HepG2 (cell line): ENCODE measurements around the gene SMTN. TPM values are rescaled to one million over a fixed set of nuclear protein-coding genes. Genes with fewer than 3 reads are reported as not detected.
A peak's percentile ranks its signal among the peaks of the same experiment; 100 is the strongest.

Experiments used
- ATAC-seq: fragments of 200-7000 bp; cut with Tn5 transposase; 3 replicates; pipeline ENCODE4 v1.9.1; 2020; ENCODE audit warnings: mild to moderate bottlenecking, moderate library complexity
- BruUV-seq: library from RNA; stranded (reverse); fragments of 400-500 nt; replicated peaks from 2 replicates; lab custom pipeline; 2021; lab: Mats Ljungman, UMichigan
- CTCF ChIA-PET: fragments of 300-600 bp; formaldehyde crosslinking; extraction: SDS; loops from one replicate; lab custom pipeline; 2021; ENCODE audit warnings: low total read pairs, inconsistent platforms, low intra/inter-chr PET ratio; lab: Yijun Ruan, JAX
- POLR2A ChIA-PET: fragments of 350-600 bp; sonication (Branson Sonifier 250); formaldehyde crosslinking; loops from one replicate; lab custom pipeline; 2020; ENCODE audit warnings: antibody characterized with exemption, inconsistent platforms; lab: Yijun Ruan, JAX
- DNase-seq: peaks from one replicate; pipeline ENCODE4 v3.0.0-alpha.2; 2015; ENCODE audit warnings: low spot score
- FAIRE-seq: peaks from 3 replicates; lab custom pipeline; 2011; peaks lifted over from hg19 to GRCh38; lab: Jason Lieb, UNC
- H2AFZ ChIP-seq: one replicate; pipeline ENCODE4 v1.6.1; 2011; ENCODE audit warnings: low read length, inconsistent platforms
- H3K27ac ChIP-seq: fragments of 300-600 bp; 3 replicates; pipeline ENCODE4 v1.8.0; 2011; ENCODE audit warnings: mixed run types, mild to moderate bottlenecking, mixed read lengths, low read length, inconsistent platforms; ENCODE audit not compliant: insufficient read depth; ENCODE audit errors: extremely low read length
- H3K27me3 ChIP-seq, 2 experiments: fragments of 200-600 bp in 1 of 2; 2 replicates in 1 of 2; 3 replicates in 1 of 2; pipeline versions ENCODE4 v1.6.0 to v1.8.0; 2011; ENCODE audit warnings: low read length in 2 of 2, mild to moderate bottlenecking in 2 of 2, moderate library complexity in 2 of 2, inconsistent platforms in 1 of 2; ENCODE audit not compliant: insufficient read depth in 2 of 2, control insufficient read depth in 1 of 2
- H3K36me3 ChIP-seq, 2 experiments: fragments of 200-600 bp in 1 of 2; replicated peaks in 1 of 2; 2 replicates in 1 of 2; 3 replicates in 1 of 2; pipeline versions ENCODE4 v1.5.1 to v1.8.0; 2011; ENCODE audit warnings: low read length in 2 of 2, inconsistent platforms in 1 of 2; ENCODE audit not compliant: insufficient read depth in 2 of 2, control insufficient read depth in 1 of 2
- H3K4me1 ChIP-seq: 2 replicates; pipeline ENCODE4 v1.5.1; 2012; ENCODE audit warnings: low read length, inconsistent platforms; ENCODE audit not compliant: insufficient read depth
- H3K4me2 ChIP-seq: 2 replicates; pipeline ENCODE4 v1.6.0; 2011; ENCODE audit warnings: low read depth, low read length, inconsistent platforms
- H3K4me3 ChIP-seq, 3 experiments: fragments of 200-600 bp in 1 of 3; sonication (generic), shearing (Covaris generic) in 1 of 3; replicated peaks in 1 of 3; 2 replicates each; pipeline ENCODE4 v1.5.1; 2011 to 2016; ENCODE audit warnings: low read length in 3 of 3, inconsistent platforms in 2 of 3, low read depth in 2 of 3, mild to moderate bottlenecking in 2 of 3, control low read depth in 1 of 3, mixed read lengths in 1 of 3; ENCODE audit not compliant: insufficient read depth in 1 of 3
- H3K79me2 ChIP-seq: one replicate; pipeline ENCODE4 v1.6.1; 2011; ENCODE audit warnings: low read length, inconsistent platforms; ENCODE audit not compliant: insufficient read depth
- H3K9ac ChIP-seq: 2 replicates; pipeline ENCODE4 v1.6.0; 2011; ENCODE audit warnings: mild to moderate bottlenecking, low read depth, low read length, inconsistent platforms; ENCODE audit not compliant: insufficient read depth
- H3K9me3 ChIP-seq: 2 replicates; pipeline ENCODE4 v1.5.1; 2012; ENCODE audit warnings: mild to moderate bottlenecking, low read length
- H4K20me1 ChIP-seq: 2 replicates; pipeline ENCODE4 v1.6.0; 2011; ENCODE audit warnings: inconsistent platforms, mild to moderate bottlenecking, low read length, moderate library complexity; ENCODE audit not compliant: insufficient read depth
- EHMT2 ChIP-seq: fragments of 200-600 bp; sonication (generic); IDR thresholded peaks from 2 replicates; pipeline ENCODE4 v1.7.0; 2017; ENCODE audit warnings: antibody characterized with exemption, low read depth, low read length, borderline replicate concordance
- MAFF ChIP-seq: IDR thresholded peaks from 2 replicates; pipeline ENCODE4 v1.6.1; 2011; ENCODE audit warnings: low read depth, low read length, improper control_type of control experiment
- MAFK ChIP-seq, 2 experiments: IDR thresholded peaks in 1 of 2; conservative IDR thresholded peaks in 1 of 2; 2 replicates each; pipeline ENCODE4 v1.6.1; 2011; ENCODE audit warnings: improper control_type of control experiment in 2 of 2, low read length in 2 of 2
- MIER2 ChIP-seq: IDR thresholded peaks from 2 replicates; pipeline ENCODE4 v1.6.1; 2016; ENCODE audit warnings: missing biosample characterization, missing genetic modification reagents
- PHF5A ChIP-seq: IDR thresholded peaks from one replicate; pipeline ENCODE4 v1.6.1; 2018; ENCODE audit warnings: low read depth, missing genetic modification reagents; ENCODE audit not compliant: unreplicated experiment
- RFX1 ChIP-seq: fragments of 450-650 bp; IDR thresholded peaks from 2 replicates; pipeline ENCODE4 v1.6.1; 2017
- SP4 ChIP-seq: sonication (generic); formaldehyde crosslinking; IDR thresholded peaks from 2 replicates; pipeline ENCODE4 v1.8.1; 2023; ENCODE audit warnings: mild to moderate bottlenecking, missing genetic modification reagents
- ZNF207 ChIP-seq: fragments of 450-650 bp; IDR thresholded peaks from 2 replicates; pipeline ENCODE4 v1.6.1; 2016; ENCODE audit warnings: antibody characterized with exemption, borderline replicate concordance
- ZNF264 ChIP-seq: sonication (generic); formaldehyde crosslinking; IDR thresholded peaks from 2 replicates; pipeline ENCODE4 v1.4.0; 2020; ENCODE audit warnings: missing genetic modification reagents
- ZNF557 ChIP-seq: sonication (generic); formaldehyde crosslinking; IDR thresholded peaks from 2 replicates; pipeline ENCODE4 v1.4.0; 2020; ENCODE audit warnings: missing genetic modification reagents
- ZNF746 ChIP-seq: sonication (generic); formaldehyde crosslinking; IDR thresholded peaks from 2 replicates; pipeline ENCODE4 v1.8.0; 2022; ENCODE audit warnings: mild to moderate bottlenecking, missing genetic modification reagents
- WGBS: methylation state at CpG from one replicate; pipeline ENCODE4 v1.1.6; 2017; ENCODE audit warnings: low lambda C conversion rate; 5-methylcytosine and 5-hydroxymethylcytosine counted together
- in situ Hi-C: cut with HindIII; loops from 2 replicates; pipeline ENCODE4 v1.10.0; 2017; ENCODE audit warnings: low pct_unique_long_range_greater_than_20kb; ENCODE audit not compliant: extremely low pct_ligation_motif_present
- intact Hi-C: fragments of 100-400 bp; cut with micrococcal nuclease; formaldehyde crosslinking; loops from one replicate; pipeline ENCODE4 v1.10.0; 2022; ENCODE audit not compliant: unreplicated experiment
- polyA plus RNA-seq, 8 experiments: library from polyadenylated mRNA; depleted of rRNA in 3 of 8; stranded (reverse) in 7 of 8; unstranded in 1 of 8; fragments of >200 nt; fragmentation: Illumina TruSeq in 4 of 8; extraction: Trizol in 4 of 8; gene quantifications; 2 replicates each; pipeline versions ENCODE4 v1.2.1 to v1.2.3, GENCODE V29; 2011 to 2016; ENCODE audit warnings: low read depth in 4 of 8, missing spikeins in 1 of 8, mixed read lengths in 1 of 8; ENCODE audit not compliant: insufficient read depth in 1 of 8
- total RNA-seq, 5 experiments: library from RNA; depleted of rRNA; stranded (reverse); fragments of >200 nt; fragmentation: Illumina TruSeq; extraction: Trizol; gene quantifications; 2 replicates each; pipeline ENCODE4 v1.2.3, GENCODE V29; 2016; ENCODE audit warnings: low read depth in 1 of 5
- TF ChIP-seq, protein P1 (sequence below): sonication (generic); formaldehyde crosslinking; IDR thresholded peaks from 2 replicates; pipeline ENCODE4 v1.5.0; 2020; ENCODE audit warnings: mild to moderate bottlenecking, low read depth, missing genetic modification reagents, borderline replicate concordance
- TF ChIP-seq, protein P2 (sequence below): IDR thresholded peaks from 2 replicates; pipeline ENCODE4 v1.6.1; 2016; ENCODE audit warnings: low read depth, missing genetic modification reagents, missing compliant biosample characterization
- TF ChIP-seq, protein P3 (sequence below): sonication (generic); formaldehyde crosslinking; IDR thresholded peaks from 2 replicates; pipeline ENCODE4 v1.4.0; 2020; ENCODE audit warnings: missing genetic modification reagents

SMTN gene
- total and polyA plus RNA-seq, 2 of the 13 experiments (the other 11 are each of a cell fraction or from before 2014, with no cell fraction given), result 14.7 to 26.1 TPM

DNA sequence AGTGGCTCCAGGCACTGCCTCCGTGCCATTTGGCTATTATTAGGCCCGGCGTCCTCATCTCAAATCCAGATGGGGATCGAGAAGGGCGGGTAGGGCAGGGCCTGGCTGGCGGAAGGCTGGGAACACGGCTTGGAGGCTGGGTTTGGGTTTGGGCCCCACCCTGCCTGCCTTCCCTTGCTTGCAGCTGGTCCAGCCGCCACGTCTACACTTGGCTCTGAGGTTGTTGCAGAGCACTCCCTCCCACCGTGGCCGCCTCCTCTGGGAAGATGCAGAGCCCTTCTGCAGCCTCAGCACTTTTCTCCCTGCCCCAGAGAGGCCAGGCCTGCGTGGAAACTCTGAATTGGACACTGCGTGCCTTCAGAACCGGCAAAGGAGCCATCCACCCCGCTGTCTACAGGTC, 5.2 kb upstream of the SMTN start:
- no peak overlapping the region for H3K4me3 ChIP-seq
- FAIRE-seq (no peak), ATAC-seq (no peak), DNase-seq (no peak)
- no TSS peak for BruUV-seq
- no peak overlapping the region for H2AFZ ChIP-seq
- intact Hi-C loops (no loop called here), in situ Hi-C loops (no loop called here)
- H4K20me1 ChIP-seq, result no peaks in the 10 kb centered on the region
- no peaks in the 10 kb centered on the region for H3K79me2 ChIP-seq
- WGBS, result 91% methylated on average over 7 of the region's 15 CpGs
- H3K4me1 ChIP-seq, result peaks cover 27% of the 10 kb centered on the region
- no peak overlapping the region for H3K27ac ChIP-seq
- H3K9ac ChIP-seq, result no peak overlapping the region
- ChIA-PET CTCF (no interaction called here), POLR2A (no interaction called here)
- no peak overlapping the region for H3K4me2 ChIP-seq
- TF ChIP-seq PHF5A (CRISPR knock-in tag), result no peak
- TF ChIP-seq ZNF264 (CRISPR knock-in tag), result no peak
- TF ChIP-seq, protein P1, sequence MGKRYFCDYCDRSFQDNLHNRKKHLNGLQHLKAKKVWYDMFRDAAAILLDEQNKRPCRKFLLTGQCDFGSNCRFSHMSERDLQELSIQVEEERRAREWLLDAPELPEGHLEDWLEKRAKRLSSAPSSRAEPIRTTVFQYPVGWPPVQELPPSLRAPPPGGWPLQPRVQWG (CRISPR knock-in tag), result no peak
- no peak for TF ChIP-seq RFX1
- no peak for TF ChIP-seq ZNF557 (CRISPR knock-in tag)
- peak; percentile 65 for TF ChIP-seq MAFF
- TF ChIP-seq ZNF746, result no peak
- TF ChIP-seq ZNF207, result no peak
- TF ChIP-seq SP4, result no peak
- TF ChIP-seq, protein P2, sequence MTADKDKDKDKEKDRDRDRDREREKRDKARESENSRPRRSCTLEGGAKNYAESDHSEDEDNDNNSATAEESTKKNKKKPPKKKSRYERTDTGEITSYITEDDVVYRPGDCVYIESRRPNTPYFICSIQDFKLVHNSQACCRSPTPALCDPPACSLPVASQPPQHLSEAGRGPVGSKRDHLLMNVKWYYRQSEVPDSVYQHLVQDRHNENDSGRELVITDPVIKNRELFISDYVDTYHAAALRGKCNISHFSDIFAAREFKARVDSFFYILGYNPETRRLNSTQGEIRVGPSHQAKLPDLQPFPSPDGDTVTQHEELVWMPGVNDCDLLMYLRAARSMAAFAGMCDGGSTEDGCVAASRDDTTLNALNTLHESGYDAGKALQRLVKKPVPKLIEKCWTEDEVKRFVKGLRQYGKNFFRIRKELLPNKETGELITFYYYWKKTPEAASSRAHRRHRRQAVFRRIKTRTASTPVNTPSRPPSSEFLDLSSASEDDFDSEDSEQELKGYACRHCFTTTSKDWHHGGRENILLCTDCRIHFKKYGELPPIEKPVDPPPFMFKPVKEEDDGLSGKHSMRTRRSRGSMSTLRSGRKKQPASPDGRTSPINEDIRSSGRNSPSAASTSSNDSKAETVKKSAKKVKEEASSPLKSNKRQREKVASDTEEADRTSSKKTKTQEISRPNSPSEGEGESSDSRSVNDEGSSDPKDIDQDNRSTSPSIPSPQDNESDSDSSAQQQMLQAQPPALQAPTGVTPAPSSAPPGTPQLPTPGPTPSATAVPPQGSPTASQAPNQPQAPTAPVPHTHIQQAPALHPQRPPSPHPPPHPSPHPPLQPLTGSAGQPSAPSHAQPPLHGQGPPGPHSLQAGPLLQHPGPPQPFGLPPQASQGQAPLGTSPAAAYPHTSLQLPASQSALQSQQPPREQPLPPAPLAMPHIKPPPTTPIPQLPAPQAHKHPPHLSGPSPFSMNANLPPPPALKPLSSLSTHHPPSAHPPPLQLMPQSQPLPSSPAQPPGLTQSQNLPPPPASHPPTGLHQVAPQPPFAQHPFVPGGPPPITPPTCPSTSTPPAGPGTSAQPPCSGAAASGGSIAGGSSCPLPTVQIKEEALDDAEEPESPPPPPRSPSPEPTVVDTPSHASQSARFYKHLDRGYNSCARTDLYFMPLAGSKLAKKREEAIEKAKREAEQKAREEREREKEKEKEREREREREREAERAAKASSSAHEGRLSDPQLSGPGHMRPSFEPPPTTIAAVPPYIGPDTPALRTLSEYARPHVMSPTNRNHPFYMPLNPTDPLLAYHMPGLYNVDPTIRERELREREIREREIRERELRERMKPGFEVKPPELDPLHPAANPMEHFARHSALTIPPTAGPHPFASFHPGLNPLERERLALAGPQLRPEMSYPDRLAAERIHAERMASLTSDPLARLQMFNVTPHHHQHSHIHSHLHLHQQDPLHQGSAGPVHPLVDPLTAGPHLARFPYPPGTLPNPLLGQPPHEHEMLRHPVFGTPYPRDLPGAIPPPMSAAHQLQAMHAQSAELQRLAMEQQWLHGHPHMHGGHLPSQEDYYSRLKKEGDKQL (CRISPR knock-in tag), result no peak
- TF ChIP-seq MAFK (conservative IDR thresholded peaks at IDR 0.05 in 1 of 2, IDR thresholded peaks at IDR 0.05 in 1 of 2; ENCODE audit: low read length in 2 of 2), result peak; percentile 65 to 75
- no peak for TF ChIP-seq EHMT2
- TF ChIP-seq, protein P3, sequence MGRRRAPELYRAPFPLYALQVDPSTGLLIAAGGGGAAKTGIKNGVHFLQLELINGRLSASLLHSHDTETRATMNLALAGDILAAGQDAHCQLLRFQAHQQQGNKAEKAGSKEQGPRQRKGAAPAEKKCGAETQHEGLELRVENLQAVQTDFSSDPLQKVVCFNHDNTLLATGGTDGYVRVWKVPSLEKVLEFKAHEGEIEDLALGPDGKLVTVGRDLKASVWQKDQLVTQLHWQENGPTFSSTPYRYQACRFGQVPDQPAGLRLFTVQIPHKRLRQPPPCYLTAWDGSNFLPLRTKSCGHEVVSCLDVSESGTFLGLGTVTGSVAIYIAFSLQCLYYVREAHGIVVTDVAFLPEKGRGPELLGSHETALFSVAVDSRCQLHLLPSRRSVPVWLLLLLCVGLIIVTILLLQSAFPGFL (CRISPR knock-in tag), result no peak
- TF ChIP-seq MIER2 (CRISPR knock-in tag), result no peak
- no peaks in the 10 kb centered on the region for H3K9me3 ChIP-seq
- H3K27me3 ChIP-seq, result no peaks in the 10 kb centered on the region
- no peaks in the 10 kb centered on the region for H3K36me3 ChIP-seq
